Activated CD4-positive, alpha-beta T cell treated with anti-CD3 and anti-CD28 coated beads for 4 hours (primary cell): ENCODE data around the gene SPA17.

Source experiments
- DNase-seq, 2 donors: peaks; one replicate each; pipeline ENCODE4 v3.0.0-alpha.2; 2020

The SPA17 gene

DNA sequence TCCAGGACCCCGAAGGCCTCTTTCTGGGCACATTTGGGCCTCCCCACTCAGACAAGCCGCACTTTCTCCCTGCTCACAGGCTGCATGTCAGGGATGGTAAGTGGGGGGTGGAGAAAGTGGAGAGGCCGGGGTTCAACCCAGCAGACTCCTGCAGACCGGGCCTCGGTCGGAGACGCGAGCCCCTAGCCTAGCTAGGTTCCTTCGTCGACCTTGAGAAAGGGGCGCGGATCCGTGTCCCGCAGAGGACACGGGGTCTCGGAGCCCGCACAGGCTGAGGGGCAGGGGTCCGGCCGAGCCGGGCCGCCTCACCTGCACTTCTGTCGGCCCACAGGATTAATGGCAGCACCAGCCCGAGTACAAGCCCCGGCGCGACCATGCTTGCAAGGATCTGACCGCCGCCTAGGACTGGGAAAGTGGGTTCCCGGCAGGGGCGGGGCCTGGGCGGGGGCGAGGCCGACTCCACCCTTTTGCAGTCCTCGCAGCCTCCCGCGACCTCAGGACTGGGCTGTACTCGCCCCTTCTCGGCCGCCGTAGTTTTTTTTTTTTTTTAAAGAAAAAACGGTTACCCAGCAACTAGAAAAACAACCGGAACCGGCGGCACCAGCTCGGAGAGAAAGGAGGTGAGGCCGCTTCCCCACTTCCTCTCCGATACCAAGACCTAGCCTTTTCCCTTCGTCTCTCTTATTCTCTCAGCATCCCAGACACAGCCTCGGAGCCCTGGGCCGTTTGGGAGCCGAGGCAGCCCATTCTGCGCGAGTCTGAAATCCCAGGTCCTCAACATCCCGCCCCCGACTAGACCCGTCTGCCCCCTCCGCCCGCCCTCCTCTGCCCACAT lies at the start of gene SPA17, which contains the start of gene SIAE:
TSS of gene SPA17 (plus strand) at position 572 of the 835 bp plus-strand sequence. CDS start 1,361 bp downstream, outside the sequence.
TSS of gene SIAE (minus strand) at position 407 of the 835 bp plus-strand sequence. CDS start at position 376, 31 bp downstream.
- DNase-seq: peak; percentile 76 to 86

DNA sequence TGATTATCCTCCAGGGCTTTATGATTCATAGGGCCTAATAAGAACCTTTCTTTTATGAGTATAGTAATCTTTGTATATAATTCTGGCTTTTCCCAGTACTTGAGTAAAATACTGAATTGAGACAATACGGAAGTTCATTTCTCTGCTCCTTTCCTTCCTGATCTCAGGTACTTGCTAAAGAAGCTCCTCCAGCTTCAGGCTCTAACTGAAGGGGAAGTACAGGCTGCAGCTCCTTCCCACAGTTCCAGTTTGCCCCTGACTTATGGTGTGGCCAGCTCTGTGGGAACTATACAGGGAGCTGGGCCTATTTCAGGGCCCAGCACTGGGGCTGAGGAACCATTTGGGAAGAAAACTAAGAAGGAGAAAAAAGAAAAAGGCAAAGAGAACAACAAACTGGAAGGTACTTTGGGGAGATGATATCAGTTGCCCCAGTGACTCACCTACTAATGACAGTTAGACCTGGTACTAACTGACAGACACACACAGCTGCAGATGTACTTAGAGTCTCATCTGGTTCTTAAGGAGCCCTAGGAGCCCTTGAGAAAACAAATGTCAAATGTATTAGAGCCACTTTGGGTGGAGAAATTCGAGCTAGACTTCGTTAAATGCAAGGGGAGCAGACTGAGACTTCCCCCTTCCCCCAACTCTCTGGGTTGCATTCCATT lies 48.1 kb upstream of the SPA17 start:
- no peak for DNase-seq

DNA sequence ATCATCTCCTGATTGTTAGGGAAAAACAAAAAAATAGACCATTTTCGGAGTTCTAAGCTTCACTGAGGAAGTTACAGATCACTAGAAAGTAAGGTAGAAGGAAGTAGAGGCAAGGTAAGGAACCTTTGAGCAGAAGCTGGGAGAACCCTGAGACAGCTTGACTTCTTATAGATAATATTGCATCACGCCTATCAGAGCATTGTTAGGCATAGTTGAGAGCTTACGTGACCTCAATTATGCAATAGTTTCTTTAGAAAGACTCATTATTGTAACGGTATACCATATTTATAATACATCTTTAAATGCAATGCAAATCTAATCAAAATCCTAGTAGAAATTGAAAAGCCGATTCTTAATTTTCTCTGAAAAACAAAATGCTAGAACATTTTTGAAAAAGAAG lies 46.2 kb upstream of the SPA17 start:
- no peak for DNase-seq

DNA sequence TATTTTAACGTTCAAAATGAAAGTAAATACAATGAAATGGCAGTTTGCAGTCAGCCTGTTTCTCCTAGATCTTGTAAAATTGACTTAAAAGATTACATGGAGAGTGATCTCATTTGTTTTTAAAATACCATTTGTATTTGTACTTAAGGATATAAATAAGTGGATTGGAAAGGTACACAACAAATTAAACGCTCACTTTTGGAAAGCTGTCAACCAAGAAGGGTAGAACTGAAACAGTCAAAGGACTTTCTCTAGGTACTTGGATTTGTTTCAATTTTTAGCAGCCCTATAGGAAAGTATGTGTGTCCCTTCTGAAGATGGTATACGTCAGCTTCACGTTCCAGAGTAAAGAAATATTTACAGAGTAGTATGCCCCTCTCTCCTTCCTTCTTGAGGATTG lies 43.7 kb upstream of the SPA17 start:
- DNase-seq: no peak

DNA sequence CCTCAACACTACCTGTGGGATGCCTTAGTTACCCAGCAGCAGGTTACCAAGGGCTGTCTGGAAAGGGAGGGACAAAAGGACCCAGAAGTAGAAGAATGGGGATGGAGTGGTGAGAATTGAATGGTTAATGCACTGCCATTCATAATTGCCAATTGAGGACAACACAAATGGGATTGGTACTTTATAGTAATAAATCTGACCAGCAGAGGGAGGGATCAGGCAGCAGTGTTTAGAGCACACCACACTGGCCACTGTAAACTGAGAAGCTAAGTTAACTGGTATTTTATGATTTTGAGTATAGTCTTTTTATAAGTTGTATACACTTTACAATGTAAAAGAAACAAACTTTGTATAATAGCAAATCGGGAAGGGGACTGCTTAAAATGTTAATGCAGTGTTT lies 40.3 kb upstream of the SPA17 start:
- no peak for DNase-seq

DNA sequence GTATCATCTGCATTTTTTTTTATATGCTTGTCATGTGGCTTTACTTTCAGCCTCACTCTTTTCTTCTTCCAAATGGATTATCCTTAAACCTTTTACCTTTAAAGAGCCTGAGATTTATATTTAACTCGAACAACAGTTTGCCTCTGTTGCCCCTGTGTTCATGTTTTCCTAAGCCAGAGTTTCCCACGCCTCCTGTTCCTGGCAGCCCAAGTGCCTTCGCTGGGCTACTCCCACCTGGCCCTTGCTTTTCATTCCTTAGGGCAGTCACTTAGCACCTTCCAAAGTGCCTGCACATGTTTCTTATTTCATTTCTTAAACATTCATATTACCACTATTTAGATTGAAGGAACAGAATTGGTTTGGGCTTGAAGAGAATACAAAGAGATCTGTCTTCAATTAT lies 37.8 kb upstream of the SPA17 start:
- no peak for DNase-seq

DNA sequence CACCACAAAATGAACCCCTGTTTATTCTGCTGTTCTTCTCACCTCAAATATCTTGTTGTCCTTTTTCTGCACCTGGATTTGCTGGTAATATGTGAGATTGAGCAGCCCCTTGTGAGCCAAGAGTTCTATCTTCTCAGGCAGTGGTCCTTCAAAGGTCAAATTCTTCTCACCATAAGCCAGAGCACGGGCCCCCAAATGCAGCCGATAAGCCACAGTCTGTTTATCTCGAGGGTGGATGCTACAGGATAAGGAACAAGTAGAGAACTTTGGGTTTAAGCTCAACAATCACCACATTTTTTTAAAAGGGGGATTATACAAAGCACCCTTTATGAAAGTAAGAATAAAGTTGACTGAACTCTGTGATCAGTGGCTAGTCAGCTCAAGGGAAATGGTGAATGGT lies 35.2 kb upstream of the SPA17 start:
- DNase-seq: no peak

DNA sequence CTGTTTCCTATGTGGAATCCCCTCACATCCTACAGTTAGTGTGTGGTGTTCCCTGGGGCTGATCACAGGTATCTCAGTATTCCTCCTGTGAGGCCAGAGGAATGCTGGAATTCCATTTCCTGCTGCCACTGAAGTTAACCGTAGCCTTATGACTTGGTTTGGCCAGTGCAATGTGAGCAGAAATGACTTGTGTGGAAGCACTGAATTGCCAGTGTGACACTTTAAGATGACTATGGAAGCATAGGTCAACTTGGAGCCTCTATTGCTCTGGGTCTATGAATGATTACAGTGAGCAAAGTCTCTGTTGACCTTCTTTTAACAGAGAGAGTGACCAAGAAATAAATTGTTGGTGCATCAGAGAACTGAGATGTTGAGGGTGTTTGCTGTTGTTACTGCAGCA lies 34.5 kb upstream of the SPA17 start:
- DNase-seq: no peak

DNA sequence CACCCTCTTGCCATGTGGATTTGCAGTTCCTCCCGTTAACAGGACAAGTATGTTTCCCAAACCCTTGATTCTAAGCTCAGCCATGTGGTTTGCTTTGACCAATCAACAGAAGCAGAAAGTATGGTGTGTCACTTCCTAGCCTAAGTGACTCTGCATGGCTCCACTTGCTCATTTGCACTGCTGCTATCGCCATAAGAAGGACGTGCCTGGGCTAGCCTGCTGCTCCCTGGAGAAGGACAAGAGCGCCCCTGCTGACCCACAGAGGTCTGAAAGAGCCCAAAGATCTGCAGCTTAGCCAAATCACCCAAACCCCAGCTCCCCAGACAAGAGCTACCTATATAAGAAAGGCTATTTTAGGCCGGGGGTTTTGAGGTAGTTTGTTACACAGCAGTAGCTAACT lies 33.0 kb upstream of the SPA17 start:
- DNase-seq: no peak

DNA sequence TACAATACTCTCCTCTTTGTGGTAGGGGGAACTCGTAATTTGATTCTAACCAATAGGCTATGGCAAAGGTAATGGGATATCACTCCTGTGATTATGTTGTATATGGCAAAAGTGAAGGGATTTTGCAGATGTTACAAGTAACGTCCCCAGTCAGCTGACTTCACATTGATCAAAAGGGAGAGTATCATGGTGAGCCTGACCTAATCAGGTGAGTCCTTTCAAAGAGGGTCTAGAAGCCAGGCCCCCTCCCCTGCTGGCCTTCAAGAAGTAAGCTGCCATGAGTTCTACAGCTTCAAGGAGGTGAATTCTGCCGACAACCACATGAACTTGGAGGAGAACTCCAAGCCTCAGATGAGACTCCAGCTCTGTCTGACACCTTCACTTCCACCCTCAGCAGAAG lies 31.1 kb upstream of the SPA17 start:
- DNase-seq: no peak

DNA sequence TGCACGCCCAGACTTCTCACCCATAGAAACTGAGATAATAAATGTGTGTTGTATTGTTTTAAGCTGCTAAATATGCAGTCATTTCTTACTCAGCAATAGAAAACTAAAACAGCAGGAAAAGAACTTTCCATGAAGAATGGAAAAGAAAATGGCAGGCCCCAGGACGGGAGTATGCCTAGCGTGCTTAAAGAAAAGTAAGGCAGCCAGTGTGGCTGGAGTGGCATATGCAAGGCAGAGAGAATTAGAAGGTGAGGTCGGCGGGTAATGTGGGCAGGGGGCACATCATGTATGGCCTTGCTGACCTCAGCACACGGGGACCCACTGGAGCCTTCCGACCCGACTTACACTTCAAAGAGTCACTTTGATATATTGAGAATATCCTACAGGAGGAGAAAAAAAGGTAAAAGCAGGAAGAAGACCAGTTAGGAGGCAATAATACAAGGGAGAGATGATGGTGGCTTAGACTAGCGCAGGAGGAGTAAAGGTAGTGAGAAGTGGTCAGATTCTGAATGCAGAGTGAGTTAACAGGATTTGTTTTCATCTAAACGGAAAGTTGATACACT lies 30.6 kb upstream of the SPA17 start:
- DNase-seq: no peak

DNA sequence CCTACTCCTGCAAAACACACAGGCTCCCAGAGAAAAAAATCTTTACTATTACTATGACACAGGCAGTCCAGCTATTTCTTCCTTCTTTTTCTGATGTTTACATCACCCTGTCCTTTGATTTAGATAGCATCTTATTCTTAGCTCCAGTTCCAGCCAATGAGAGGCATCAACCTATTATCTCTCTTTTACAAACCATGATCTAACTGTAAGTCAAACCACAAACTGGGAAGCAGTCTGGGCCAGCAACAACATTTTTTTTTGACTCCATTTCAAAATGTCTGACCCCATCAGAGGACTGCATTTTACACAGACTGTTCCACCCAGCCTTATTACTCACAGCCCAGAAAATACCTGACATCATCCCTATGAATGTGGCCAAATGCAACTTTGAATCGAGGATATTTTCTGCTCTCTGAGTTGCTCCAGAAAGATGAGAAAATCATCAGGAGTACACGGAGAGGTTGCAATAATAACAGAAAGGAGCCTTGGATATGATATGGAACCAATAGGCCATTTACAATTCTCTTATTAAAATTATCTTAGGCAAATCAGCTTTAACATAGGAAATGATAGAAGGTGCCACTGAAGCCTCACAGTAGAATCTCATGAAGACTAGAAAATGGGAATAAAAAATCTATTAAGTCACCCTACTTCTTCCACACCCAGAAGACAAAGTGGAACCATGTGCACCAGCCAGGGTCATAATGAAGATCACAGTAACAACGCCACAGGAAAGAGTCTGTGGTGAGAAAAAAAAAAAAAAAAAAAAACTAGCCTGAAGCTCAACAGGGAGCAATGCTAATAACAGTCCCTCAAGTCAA lies 29.9 kb upstream of the SPA17 start:
- DNase-seq: no peak

DNA sequence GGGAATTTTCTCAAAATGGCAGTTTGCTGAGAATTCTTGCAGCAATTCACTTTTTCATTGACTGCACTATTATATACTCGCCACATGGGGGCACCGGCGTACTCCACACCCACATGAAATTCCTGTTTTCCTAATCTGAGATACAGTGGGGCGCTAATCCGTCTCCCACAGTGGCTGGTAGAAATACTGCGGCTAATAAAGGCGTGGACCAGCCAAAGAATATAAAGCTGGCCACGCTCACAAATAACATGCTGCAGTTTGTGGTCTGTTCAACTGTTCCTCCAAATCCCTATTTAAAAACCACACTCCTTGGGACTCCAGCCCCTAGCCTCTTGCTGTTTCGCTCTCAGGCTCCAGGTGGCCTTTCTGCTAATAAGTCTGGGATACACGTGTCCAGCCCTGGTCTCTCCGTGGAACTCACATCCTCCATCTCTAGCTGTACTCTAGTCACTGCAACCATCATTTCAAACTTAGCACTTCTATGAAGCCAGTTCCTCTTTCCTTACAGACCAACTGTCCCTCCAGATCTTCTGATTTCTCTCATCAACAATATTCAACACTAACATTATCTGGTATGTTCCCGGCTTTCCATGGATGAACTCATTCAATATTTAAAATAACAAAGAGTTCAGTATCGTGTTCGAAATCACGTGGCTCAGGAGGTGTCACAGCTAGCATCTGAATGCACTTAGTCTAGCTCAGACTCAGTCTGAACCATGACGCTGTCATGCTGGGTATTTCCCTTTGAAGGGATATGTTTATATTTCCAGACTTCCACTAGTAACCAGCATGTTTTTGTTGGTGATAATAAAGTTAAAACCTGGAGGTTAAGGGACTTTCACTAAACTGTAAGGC lies 29.1 kb upstream of the SPA17 start:
- DNase-seq: peak; percentile 10 to 23

DNA sequence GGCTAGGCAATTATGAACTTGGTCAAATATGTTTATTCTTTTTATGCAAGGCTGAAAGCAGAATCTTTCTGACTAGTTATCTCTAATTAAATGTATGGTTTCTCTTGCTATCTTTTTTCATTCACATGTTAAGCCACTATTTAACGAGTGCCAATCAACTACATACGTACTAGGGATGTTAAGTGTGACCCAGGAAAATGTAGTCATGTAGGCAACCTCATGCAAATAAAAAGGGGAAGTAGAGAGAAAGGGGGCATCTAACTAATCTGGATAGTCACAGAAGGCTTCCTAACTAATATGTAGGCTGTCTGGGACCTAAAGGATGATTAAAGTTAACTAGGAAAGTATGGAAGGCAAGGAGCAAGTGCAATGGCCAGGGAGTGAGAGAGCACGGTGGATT lies 27.6 kb upstream of the SPA17 start:
- no peak for DNase-seq

DNA sequence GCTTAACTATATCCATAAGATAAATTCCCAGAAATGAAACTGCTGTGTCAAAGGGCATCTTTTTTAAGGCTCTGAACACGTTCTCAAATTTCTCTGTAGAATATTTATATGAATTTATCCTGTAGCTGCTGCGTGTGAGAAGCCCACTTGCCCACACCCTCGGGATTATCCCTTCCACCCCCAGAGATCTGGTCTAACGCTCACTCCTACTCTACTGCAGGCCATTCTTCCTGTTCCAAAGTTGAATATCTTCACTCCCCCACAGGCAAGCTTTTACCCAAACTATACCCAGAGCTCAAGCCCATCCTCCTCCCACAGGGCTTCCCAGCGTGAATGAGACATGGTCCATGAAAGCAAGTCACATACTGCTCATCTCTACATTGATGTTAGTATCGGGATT lies 25.1 kb upstream of the SPA17 start:
- no peak for DNase-seq

DNA sequence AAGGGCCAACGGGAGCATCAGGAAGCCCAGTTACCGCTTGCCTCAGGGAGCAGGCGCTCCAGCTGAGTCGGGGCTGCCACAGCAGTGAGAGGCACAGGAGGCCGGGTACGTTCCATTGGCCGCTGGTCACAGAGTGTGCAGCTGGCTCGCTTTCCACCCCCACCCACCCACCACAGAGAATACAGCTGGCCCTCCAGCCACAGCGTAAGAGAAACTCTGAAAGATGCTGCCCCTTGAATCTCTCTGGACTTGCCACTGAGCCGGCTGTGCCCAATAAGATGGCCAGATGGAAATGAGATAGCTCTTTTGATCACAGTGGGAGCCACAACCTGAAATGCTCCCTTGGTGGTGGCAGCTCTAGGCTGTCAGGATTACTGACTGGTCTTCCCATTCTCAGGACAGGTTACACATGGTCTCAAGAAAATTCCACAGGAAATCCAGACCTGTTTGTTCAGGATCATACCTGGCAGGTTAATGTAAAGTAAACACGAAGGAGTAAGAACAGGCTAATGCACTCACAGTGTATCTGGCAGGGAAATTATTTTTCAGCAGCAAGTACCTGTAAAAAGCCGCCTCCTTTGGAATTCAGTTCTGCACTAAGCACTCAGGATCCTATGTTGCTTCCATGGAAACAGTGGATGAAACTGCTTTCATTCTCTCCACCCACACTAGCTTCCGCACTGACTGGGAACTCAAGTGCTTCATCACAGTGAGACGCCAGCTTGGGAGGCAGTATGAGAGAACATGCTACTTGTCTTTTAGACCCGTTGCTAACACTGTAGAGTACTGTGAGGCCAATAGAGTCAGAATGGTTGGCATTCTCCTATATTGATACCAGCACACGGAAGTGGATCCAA lies 16.7 kb upstream of the SPA17 start:
- DNase-seq: no peak

DNA sequence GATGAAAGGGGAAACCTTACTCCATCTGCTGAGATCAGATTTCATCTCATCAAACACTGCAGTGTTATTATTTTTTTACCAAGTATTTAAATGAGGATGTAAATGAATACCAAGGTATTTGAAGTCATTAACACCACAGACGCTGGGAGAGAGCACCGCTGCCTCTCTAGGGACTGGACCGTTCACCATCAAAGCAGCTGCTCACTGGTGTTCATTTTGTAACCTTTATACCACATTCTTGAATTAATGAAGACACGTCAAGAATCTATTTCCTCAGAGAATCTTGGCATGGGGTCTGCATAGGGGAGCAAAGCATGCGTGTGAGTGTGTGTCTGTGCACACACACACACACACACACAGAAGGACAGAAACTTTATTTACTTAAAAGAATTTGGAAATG lies 15.8 kb upstream of the SPA17 start:
- no peak for DNase-seq

DNA sequence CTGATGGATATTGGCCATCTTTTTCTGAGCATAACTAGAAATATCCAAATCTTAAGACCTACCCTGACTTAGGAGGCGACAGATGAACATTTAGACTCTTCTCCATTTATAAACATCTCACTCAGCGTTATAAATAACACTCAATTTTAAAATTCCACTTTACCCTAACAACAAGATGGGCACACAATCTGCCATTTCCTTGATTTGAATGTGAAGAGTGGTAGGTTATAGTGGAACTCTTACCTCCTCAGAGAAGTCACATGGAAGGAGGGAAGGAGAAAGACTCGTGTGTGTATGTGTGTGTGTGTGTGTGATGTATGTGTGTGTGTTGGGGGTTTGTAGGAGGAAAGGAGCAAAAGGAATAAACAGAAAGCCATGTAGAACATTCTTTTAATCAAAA lies 15.2 kb upstream of the SPA17 start:
- DNase-seq: no peak

DNA sequence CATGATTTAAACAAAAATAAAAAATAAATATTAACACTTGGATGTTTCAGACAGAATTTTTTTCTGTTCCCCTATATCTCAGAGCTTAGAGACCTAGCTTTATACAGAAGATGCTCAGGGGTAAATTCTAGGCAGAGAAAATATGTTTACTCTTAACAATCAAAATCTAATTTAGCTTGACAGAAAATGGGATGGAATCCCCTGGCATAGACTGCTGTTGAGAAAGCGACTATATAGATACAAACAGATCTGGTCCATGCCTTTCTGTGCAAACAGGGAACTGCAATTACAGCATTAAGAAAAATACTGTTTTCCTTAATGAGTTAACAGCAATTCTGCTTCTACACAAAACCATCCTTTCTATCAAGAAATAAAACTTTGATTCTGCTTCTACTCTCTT lies 14.7 kb upstream of the SPA17 start:
- DNase-seq: no peak

DNA sequence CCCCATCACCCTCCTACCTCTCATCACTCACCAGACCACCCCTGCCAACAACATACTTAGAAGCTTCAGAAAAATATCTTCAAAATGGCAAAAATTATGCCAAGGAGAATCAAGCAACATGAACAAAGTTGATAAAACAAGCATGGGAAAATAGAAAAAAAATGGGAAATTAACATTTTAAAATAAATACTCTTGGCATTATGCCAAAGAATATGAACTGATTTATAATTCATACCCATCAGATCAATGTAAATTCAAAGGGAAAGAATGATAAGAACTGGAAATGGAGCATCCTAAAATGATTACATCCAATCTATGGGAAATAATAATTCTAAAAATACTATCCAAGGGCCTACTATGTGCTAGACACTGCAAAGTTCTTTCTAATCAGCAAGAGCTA lies 12.2 kb upstream of the SPA17 start:
- no peak for DNase-seq

DNA sequence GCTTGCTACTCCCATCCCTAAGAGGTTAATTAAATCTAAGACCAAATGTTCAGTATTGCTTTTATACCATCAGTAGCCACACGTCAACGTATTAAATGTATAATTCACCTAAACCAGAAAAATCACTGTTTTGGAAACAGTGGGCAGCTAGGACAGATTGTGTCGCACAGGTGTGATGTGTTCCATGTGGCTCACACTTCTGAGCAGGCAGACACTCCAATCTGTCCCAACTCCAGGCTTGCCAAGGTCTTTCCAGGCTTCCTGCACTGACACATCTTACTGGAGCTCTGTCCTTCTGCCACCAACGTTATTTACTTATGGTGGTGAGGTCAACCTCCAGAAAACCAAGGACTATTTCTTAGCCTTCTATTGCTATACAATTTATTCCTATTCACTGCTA lies 11.6 kb upstream of the SPA17 start:
- DNase-seq: no peak
